AG08396 (cell line): ENCODE measurements around the gene TEX13D.

Source experiments
- DNase-seq: peaks from one replicate; pipeline ENCODE4 v3.0.0; 2012; ENCODE audit warnings: low spot score, mixed read lengths

The TEX13D gene

GRCh38 chrX:124348182-124348581 lies 15.7 kb downstream of the TEX13D start:
- no peak for DNase-seq

GRCh38 chrX:124348885-124349453 lies 16.5 kb downstream of the TEX13D start:
- DNase-seq, result no peak

- DNase-seq, result no peak
These were observed 22.2 kb downstream of the TEX13D start for GRCh38 chrX:124354648-124355047.

- DNase-seq, result no peak
These were observed 26.4 kb downstream of the TEX13D start for GRCh38 chrX:124358800-124359383.

- no peak for DNase-seq
These were observed 29.6 kb downstream of the TEX13D start for GRCh38 chrX:124362072-124362471.

- DNase-seq, result no peak
These were observed 30.3 kb downstream of the TEX13D start for GRCh38 chrX:124362761-124363160.

GRCh38 chrX:124369722-124370121 lies 37.3 kb downstream of the TEX13D start:
- DNase-seq, result no peak

- DNase-seq, result no peak
These were observed 40.9 kb downstream of the TEX13D start for GRCh38 chrX:124373348-124373747.

GRCh38 chrX:124378643-124379042 lies 46.2 kb downstream of the TEX13D start:
- no peak for DNase-seq

- DNase-seq, result no peak
These were observed 50.9 kb downstream of the TEX13D start for GRCh38 chrX:124383354-124383753.

- no peak for DNase-seq
These were observed 53.9 kb downstream of the TEX13D start for GRCh38 chrX:124386401-124386800.
